Measurements from ENCODE around the gene SLC18B1. TPM values are rescaled to one million over a fixed set of nuclear protein-coding genes. Genes with fewer than 3 reads are reported as not detected.

Gene SLC18B1
- total and polyA plus RNA-seq, 10 of the 15 experiments (the other 5 are each of a cell fraction or from before 2014, with no cell fraction given): 3.5 to 11.8 (median 7.1) TPM

DNA sequence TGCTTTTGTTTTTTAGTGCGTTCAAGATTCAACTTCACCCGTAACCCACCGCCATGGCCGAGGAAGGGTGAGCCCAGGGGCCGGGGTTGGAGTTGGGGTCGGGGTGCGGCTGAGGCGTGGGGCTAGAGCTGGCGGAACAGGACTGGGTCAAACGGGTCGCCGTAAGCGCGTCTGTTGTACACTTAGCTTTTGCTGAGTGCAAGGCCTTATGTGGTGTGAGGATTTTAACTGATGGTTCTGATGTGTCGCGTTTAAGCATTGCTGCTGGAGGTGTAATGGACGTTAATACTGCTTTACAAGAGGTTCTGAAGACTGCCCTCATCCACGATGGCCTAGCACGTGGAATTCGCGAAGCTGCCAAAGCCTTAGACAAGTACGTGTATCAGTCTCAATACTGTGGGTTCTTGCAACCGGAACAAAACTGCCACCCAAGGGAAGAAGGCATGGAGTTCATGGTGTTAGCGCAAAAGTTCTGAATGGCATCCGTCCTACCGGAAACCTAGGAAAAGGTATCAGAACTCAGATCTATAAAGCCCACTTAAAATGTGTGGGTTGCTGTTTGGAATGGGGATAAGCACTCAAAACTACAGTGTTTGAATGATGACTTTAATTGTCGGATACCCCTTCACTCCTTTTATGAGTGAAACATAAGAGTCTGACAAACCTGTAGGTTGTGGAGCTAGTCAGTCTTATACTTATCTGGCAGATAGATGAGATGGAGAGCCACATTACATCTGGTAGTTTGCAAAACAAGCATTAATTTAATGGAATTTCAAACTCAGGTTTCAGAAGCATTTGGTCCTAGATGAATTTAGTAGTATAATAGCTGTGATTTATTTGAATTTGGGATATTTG, 16.5 kb upstream of the SLC18B1 start (continued):
- TF ChIP-seq, protein P1, sequence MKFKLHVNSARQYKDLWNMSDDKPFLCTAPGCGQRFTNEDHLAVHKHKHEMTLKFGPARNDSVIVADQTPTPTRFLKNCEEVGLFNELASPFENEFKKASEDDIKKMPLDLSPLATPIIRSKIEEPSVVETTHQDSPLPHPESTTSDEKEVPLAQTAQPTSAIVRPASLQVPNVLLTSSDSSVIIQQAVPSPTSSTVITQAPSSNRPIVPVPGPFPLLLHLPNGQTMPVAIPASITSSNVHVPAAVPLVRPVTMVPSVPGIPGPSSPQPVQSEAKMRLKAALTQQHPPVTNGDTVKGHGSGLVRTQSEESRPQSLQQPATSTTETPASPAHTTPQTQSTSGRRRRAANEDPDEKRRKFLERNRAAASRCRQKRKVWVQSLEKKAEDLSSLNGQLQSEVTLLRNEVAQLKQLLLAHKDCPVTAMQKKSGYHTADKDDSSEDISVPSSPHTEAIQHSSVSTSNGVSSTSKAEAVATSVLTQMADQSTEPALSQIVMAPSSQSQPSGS (IDR thresholded peaks at IDR 0.05; ENCODE audit: low read length): peak; percentile 24
- TF ChIP-seq KLF5 (IDR thresholded peaks at IDR 0.05; ENCODE audit: partially characterized antibody) (no peak), CEBPB (IDR thresholded peaks at IDR 0.05; ENCODE audit: borderline replicate concordance in 1 of 2, low read depth in 2 of 2, low read length in 2 of 2) (no peak), HDGF (IDR thresholded peaks at IDR 0.05) (0 out of 2 replicates have a peak, but pooled peaks have one; percentile 30), WRNIP1 (IDR thresholded peaks at IDR 0.05; ENCODE audit: borderline replicate concordance, low read depth, low read length) (0 out of 2 replicates have a peak, but pooled peaks have one; percentile 73), HDAC6 (IDR thresholded peaks at IDR 0.05; ENCODE audit: unreplicated experiment) (peak; percentile 0), NRF1 (conservative IDR thresholded peaks at IDR 0.05; ENCODE audit: low read depth, low read length) (no peak), ZNF217 (IDR thresholded peaks at IDR 0.05) (no peak), TCF7 (IDR thresholded peaks at IDR 0.05; ENCODE audit: borderline replicate concordance) (no peak), RCOR1 (conservative IDR thresholded peaks at IDR 0.05; ENCODE audit: low read depth, low read length) (no peak), HCFC1 (IDR thresholded peaks at IDR 0.05; ENCODE audit: low read length) (no peak), ASH2L (IDR thresholded peaks at IDR 0.05; ENCODE audit: borderline replicate concordance, low read depth) (no peak)

Measured in GM12878 (cell line).